GM19455 (cell line): ENCODE measurements around the gene RAD52.

Experiments used
- ATAC-seq: cut with Tn5 transposase; IDR thresholded peaks from one replicate; pipeline ENCODE4 v1.9.1; 2021; ENCODE audit not compliant: unreplicated experiment

Gene RAD52

DNA sequence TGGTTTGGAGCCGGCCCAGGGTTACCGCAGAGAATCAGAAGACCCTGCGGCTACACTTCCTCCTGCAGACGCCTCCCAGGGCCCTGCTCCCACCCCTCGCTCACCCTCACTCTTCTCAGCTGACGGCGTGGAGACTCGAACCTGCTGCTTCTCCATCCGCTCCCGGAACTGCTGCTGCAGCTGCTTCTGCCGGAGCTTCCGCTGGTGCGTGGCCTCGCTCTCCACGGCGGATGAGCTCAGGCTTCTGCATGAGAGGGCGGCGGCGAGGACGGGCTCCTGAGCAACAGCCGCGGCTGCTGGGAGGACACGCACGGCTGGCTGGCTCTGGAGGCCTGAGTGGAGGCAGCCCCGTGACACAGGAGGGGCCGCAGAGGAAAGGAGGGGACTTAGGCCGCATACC, 33.3 kb downstream of the RAD52 start:
- ATAC-seq, result no peak

DNA sequence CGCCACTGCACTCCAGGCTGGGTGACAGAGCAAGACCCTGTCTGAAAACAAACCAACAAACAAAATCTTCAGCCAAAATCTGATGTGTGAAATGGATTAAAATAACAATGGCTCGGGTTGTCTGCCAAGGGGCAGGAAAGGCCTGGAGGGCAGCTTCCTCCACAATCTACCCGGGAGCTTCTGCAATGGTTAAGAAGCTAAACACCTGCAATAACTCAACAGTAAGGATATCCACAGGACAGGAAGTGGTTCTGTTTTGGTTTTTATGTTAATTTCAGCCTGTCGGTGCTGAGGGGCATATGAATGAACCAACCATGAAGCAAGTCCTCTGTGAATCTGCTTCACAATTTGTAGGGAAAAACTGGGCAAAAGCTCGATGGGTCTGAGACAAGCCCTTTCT, 34.4 kb downstream of the RAD52 start:
- no peak for ATAC-seq

DNA sequence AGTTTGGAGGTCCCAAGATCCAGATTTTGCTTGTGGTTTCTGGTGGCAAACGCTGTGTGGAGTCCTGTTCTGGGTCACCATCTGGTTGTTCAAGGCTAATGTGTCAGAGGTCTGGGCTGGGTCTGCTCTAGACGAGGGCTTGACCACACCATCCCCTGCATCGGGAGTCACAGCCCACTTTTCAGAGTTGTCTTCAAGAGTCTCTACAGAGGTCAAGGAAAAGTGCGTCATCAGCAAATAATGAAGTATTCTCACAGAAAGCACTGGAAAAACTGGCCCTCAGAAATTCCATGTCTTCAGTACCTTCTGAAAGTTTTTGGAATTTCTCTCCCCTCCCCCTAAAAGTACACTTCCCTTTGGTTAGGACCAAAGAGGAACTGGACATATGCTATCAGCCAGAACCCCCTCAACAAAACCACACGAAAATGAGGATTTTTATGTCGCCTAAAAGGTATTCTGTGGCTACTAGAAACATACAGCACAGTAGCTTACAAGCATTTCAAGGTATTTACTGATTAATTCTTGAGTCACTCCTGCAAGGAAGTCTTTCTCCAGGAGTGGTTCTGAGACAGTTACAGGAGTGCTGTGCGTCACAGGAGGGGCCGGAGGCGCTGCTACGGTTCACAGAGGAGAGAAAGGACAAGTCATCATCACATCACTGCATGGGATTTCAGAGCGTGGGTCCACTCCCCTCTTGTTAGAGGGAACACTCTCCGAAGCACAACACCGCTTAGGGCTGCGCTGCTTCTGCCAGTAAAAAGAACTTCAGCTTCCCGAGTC, 35.4 kb downstream of the RAD52 start:
- no peak for ATAC-seq

DNA sequence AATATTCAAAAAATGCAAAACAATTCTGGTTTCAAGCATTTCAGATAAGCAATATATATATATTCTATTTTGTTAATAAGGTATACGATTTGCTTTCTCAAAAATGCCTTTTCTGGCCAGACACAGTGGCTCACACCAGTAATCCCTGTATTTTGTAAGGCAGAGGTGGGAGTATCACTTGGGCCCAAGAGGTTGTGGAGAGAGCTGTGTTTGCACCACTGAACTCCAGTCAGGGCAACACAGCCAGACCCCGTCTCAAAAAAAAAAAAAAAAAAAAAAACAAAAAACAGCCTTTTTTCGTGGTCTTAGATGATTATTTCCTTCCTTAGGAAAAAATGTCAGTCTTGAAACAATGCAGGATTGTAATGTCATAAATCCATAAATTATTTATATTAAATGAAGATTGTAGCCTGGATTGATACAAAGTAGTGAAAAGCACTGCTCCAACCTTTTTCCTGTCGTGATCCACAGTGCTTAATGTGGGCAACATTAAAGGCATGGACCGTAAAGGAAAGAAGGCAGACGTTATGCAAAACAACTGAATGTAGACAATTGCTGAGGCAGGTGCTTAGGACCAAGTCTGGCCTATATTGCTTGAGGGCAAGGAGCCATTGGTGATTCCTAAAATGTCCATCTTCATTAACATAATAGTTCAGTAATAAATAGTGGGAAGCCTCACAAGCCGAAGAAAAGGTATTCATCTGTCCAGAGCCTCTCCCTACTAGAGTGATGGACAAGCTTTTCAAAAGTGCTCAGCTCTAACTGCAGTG, 36.8 kb downstream of the RAD52 start:
- no peak for ATAC-seq

DNA sequence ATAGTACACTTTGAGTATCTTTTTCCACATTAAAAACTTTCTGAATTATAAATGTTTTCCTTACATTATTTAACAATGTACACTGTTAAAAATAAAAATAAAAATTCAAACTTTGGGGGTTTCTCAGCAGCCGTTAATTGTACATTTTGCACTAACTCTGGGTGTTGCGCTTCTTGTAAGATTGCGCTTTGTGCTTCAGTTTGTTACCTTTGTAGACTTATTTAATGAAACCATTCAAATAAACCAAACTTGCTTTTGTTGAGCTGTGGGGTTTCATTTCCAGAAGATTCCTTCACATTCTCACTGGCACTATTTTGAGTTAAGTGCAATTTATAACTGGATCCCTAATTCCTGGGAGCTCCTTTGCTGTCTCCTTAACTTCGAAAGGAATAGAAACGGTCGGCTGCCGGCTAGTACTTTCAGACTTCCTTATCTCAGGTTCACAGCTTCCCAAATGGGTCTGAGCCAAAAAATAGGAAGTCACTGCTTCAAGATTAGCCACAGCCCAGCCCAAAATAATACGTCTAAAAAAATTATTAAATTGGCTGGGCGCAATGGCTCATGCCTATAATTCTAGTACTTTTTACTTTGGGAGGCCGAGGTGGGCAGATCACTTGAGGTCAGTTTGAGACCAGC, 38.2 kb downstream of the RAD52 start:
- no peak for ATAC-seq

DNA sequence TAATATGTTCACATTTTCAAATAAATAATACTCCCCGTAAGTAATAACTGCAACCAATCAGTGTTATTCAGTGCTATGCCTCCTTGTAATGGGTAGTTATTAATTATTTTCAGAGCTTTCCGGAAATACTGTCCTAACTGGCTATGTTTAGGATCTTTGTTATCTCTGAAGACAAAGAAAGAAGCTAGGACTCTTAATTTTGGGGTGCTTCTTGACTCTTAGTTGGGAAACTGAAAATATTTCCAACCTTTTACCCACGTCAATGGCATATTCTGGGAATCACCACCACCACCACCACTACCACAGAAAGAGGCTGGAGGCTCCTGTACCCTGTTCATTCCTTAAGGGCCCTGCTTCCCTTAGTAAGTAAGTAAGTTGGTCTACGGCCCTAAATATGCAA, 39.1 kb downstream of the RAD52 start:
- no peak for ATAC-seq

DNA sequence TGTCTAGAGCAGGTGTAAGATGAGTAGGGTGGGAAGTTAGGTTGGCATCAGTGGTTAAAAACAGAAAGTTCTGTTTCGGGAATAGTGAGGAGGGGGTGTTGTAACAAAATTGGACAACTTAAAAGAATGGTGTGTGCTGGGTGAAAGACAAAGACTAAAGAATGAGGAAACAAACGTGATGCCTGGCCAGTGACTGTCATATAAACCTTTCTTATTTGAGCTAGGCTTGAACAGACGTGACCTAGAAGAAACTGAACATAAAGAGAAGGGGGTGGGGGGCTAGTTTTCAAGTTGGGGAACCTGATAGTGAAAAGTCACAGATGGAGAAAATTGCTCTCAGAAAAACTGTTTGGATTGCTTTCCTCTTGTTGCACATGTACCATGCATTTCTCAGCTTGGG, 39.6 kb downstream of the RAD52 start:
- no peak for ATAC-seq

DNA sequence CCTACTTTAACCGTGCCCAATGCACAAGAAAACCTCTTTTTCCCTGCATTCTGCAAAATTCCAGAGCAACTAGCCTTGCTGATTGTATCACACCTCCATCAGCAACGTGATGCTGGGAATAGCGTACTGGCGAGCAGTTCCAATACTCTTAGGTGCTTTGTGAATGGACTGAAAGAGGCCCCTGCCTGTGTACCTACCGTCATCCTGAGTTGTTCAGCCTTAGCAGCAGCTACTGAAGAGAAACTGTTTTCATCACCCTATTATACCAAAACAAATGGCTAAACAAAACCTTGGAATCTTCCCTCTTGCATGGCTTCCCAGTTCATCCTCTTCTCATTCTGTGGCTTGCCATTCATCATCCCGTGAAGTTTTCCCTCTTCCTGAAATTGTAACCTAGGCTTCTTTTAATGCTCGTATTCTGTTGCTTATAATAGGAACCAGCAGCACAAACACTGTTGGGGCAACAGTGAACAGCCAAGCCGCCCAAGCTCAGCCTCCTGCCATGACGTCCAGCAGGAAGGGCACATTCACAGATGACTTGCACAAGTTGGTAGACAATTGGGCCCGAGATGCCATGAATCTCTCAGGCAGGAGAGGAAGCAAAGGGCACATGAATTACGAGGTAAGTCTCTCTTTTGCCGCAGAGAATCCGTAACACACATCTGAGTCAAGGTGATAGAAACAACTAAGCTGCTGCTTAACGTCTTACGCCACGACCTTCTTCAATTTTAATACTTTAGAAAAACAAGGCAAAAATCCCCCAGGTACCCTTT, 41.9 kb downstream of the RAD52 start:
- no peak for ATAC-seq

DNA sequence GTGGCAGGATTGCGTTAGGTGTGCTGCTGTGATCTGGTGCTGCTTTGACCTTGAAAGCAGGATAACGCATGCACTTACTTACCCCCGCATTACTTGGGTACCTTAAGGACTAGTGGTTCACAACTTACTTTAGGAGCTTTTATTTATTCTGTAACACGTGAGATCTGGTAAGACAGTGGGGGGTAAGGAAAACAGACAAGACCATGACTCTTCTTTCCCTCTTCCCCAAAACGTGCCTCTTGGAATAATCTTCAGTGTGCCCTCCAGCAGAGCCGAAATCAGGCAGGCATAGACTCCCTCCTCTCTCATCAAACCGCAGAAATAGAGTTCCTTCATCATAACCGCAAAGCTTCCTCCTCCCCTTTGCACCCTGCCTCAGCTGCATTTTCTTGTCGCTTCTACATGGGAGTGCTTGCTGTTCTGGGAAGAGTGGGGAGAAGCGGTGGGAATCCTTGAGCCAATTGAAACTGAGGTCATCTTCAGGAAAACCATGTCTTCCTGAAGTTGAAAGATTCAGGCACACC, 43.4 kb downstream of the RAD52 start:
- ATAC-seq, result no peak

DNA sequence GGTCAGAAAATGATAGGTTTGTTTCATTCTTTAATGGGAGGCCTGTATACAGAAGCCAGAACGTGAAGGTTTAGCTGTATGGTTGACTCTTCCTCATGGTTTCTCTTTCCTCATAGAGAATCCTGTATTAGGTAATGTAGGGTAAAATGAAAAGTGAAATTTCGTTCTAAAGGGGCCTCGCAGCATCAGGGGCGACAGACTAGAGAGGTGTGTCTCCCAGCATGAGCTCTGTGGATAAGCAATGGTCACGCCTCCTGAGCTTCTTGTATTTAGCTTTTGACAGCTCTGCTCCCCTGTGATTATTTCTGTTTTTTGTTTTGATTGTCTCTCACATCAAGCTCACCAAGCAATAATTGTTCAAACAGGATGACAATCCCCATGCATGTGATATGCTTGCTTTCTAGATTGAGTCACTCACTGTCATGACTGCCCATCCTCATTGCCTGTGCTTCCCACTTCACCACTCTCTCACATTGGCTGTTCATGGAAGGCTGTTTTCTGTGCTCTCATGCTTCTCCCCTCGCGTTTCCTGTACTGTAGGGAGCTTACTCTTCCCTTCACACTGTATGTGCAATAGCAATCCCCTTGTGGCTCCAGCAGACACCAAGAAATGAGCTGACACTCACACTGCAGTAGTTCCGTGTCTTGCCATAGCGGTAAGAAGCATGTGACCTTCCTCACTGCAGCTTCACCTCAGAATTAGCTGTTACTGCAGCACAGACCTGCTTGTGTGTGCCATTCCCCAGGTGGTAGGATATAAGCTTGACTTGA, 44.0 kb downstream of the RAD52 start:
- no peak for ATAC-seq

DNA sequence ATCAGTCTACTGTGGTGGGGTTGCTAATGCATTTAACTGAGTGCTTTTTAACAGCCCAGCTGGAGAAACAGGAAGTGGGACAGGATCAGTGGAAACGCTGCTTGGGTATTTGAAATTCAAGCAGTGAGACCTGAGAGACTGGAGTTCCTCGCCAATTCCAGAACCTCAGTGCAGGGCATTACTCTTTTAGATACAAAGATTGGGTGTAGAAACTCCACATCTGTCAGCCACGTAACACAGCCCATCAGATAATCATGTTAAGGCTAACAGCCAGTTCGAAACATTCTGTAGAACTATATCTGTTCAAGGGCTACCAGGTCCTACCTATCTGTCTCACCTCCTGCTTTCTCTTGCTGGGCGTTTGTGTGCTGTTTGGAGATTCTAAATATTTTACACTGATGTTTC, 45.5 kb downstream of the RAD52 start:
- no peak for ATAC-seq

DNA sequence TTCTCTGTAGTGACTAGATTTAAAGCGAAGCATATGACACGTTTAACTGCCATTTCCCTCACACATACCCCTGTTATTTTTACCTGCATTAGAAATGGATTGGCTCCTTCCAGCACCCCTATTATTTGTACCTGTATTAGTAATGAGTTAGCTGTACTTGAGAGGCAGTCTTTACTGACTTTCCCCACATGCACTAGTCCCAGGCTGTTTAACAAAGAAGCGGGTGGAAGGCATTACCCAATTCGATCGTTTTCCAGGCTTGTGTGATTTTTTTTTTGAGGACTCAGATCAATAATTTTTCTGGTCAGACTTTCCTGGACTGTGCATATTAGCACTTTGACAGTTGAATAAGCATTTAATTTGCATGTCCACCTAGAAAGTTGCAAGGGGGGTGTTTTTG, 46.4 kb downstream of the RAD52 start:
- no peak for ATAC-seq

DNA sequence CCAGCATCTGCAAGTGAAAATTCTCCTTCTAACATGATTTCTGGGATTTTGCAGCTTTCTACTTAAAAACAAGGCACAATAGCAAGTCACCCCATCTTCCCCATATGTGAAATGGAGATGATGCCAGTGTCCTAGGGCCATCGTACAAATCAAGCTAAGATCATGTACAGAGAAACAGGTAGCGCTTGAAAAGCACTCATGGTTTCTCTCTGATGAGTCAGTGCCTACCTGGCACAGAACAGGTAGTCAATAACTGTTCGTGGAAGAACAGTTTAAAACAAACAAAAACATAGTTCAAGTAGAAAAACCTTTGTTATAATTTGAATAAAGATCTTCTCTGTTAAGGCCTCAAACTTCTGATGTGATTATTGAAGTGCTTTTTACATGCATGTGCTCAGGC, 46.9 kb downstream of the RAD52 start:
- ATAC-seq, result no peak

DNA sequence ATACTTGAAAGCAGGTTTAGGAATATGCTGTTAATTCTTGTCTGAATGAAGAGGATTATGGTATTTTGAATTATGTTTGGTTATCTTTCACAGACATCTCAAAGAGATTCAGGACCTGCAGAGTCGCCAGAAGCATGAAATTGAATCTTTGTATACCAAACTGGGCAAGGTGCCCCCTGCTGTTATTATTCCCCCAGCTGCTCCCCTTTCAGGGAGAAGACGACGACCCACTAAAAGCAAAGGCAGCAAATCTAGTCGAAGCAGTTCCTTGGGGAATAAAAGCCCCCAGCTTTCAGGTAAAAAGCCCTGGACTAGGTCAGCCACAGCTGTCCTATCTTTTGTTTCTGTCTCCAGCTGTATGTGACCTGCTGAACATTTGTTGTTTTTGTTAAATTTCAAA, 52.1 kb downstream of the RAD52 start:
- ATAC-seq, result no peak

DNA sequence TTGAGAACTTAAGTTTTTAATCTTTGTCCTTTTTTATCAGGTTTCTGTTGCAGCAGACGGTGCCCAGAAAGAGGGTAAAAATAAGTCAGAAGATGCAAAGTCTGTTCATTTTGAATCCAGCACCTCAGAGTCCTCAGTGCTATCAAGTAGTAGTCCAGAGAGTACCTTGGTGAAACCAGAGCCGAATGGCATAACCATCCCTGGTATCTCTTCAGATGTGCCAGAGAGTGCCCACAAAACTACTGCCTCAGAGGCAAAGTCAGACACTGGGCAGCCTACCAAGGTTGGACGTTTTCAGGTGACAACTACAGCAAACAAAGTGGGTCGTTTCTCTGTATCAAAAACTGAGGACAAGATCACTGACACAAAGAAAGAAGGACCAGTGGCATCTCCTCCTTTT, 53.5 kb downstream of the RAD52 start:
- no peak for ATAC-seq

DNA sequence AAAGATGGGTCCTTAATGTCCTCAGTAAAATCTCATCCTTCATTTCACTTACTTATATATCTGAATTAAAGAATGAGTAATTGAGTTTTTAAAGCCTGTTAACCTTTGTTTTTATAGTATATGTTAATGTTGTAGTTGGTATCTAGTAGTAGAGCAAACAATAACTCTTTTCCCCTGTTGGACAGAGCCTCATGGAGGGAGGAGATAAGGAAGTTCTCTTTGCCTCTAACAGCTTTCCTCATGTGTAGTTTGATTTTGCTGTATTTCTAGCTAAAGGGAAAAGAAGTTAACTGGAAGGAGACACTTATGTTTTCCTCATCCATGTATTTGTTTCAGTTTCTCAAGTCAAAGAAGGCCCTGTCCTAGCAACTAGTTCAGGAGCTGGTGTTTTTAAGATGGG, 55.3 kb downstream of the RAD52 start:
- ATAC-seq, result no peak

DNA sequence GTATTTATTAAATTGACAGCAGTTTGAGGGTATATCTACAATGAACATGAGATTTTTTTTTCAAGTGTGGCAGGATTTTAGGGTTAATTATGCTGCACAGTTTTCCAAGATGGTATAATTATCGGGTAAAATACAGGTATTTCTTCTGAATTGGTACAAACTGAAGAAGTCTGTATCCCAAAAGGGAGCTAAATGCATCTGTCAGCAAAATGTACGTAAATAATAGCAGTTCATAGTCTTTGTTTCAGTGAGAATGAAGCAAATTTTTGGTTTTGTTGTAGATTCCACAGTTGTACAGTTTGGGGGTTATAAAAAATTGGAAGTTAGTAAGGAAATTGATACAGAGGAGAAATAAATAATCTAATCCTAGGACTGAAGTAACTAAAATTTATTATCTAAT, 63.3 kb downstream of the RAD52 start:
- no peak for ATAC-seq

DNA sequence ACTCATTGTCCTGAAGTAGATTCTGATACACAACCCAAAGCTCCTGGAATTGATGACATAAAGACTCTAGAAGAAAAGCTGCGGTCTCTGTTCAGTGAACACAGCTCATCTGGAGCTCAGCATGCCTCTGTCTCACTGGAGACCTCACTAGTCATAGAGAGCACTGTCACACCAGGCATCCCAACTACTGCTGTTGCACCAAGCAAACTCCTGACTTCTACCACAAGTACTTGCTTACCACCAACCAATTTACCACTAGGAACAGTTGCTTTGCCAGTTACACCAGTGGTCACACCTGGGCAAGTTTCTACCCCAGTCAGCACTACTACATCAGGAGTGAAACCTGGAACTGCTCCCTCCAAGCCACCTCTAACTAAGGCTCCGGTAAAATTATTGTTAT, 63.8 kb downstream of the RAD52 start:
- ATAC-seq, result no peak

DNA sequence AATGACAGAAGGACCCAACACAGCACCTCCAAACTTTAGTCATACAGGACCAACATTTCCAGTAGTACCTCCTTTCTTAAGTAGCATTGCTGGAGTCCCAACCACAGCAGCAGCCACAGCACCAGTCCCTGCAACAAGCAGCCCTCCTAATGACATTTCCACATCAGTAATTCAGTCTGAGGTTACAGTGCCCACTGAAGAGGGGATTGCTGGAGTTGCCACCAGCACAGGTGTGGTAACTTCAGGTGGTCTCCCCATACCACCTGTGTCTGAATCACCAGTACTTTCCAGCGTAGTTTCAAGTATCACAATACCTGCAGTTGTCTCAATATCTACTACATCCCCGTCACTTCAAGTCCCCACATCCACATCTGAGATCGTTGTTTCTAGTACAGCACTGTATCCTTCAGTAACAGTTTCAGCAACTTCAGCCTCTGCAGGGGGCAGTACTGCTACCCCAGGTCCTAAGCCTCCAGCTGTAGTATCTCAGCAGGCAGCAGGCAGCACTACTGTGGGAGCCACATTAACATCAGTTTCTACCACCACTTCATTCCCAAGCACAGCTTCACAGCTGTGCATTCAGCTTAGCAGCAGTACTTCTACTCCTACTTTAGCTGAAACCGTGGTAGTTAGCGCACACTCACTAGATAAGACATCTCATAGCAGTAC, 64.6 kb downstream of the RAD52 start:
- ATAC-seq, result no peak

DNA sequence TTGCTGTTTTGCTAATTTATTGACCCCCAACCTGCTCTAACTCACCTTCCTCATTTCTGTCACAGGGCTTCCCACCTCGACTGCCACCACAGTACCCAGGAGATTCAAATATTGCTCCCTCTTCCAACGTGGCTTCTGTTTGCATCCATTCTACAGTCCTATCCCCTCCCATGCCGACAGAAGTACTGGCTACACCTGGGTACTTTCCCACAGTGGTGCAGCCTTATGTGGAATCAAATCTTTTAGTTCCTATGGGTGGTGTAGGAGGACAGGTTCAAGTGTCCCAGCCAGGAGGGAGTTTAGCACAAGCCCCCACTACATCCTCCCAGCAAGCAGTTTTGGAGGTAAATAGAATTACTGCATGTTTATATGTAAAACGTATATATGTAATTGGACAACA, 68.8 kb downstream of the RAD52 start:
- ATAC-seq, result no peak
